ENCODE results near the gene CNPPD1.

The CNPPD1 gene

DNA sequence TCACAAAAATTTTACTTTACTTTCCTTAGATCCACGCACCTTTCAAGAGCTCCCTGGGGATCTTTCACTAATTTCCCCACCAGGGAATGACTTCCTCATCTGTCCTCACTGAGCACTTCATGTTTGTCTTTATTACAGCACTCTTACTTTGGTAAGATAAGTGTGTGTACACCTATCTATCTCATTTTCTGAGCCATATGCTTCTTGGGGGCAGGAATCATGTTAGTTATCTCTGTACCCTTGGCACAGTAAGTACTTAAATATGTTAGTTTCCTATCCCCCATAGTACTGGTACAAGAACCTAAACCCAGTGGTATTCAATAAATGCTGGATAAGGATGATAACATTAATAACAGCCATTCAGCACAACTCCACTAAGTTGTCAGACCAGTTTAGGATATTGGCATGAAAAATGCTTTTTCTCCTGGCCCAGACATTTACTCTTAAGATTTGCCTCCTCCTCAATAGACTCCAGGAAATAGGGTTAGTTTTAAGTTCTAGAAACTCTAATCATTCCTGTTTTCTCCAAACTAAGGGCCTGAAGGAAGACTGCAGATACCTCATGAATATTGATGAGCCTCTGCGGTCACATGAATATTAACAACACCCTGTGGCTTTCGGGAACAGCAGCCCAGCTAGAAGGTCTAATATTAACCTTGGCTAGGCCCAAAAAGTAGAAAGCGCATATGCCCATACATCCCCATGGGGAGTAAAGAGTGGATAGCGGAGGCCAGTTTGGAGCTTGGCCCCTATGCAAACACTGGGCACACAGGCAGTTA is 54.3 kb downstream of the CNPPD1 start:
- DNase-seq (ENCODE audit: low spot score), result no peak
- FAIRE-seq, result no peak
